ENCODE results near the gene ABHD16B. TPM values are rescaled to one million over a fixed set of nuclear protein-coding genes. Genes with fewer than 3 reads are reported as not detected.

The ABHD16B gene
- not detected in 2 replicates for total RNA-seq (2014; rRNA removed; shearing (Covaris generic))
- not detected in 2 replicates for polyA plus RNA-seq (2014; cell fraction: nucleus; rRNA removed)

DNA sequence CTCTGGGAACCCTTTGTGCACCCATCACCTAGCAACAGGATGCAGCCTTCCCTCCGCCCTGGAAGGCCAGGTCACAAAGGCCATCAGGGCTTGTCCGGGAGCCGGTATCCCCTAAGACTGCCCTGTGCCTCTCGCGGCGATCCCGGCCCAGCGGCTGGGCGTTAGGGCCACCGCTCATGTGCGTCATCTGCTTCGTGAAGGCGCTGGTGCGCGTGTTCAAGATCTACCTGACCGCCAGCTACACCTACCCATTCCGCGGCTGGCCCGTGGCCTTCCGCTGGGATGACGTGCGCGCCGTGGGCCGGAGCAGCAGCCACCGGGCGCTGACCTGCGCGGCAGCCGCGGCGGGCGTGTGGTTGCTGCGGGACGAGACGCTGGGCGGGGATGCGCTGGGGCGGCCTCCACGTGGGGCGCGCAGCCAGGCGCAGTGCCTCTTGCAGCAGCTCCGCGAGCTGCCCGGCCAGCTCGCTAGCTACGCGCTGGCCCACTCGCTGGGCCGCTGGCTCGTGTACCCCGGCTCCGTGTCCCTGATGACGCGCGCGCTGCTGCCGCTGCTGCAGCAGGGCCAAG, at the start of gene ABHD16B:
TSS of gene ABHD16B (plus strand) at position 134 of the 570 bp plus-strand sequence. CDS start at position 177, 43 bp downstream.
- DNase-seq (ENCODE audit: extremely low read depth, low read depth): no peak

DNA sequence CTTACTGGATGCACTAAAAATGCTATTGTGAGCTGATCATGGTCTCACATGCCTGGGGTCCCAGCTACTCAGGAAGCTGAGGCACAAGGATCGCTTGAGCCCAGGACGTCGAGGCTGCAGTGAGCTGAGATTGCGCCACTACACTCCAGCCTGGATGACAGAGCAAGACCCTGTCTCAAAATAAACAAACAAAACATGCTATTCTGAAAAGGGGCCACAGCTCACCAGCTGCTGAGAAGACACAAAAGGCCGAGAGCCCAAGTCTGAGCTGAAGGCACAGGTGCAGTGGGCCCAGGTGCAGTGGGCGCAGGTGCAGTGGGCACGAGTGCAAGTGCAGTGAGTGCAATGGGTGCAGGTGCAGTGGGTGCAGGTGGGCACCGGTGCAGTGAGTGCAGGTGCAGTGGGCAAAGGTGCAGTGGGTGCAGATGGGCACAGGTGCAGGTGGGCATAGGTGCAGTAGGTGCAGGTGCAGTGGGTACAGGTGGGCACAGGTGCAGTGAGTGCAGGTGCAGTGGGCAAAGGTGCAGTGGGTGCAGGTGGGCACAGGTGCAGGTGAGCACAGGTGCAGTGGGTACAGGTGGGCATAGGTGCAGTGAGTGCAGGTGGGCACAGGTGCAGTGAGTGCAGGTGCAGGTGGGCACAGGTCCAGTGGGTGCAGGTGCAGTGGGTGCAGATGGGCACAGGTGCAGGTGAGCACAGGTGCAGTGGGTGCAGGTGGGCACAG, 46.2 kb upstream of the ABHD16B start:
- no peak for DNase-seq (ENCODE audit: extremely low read depth, low read depth)

DNA sequence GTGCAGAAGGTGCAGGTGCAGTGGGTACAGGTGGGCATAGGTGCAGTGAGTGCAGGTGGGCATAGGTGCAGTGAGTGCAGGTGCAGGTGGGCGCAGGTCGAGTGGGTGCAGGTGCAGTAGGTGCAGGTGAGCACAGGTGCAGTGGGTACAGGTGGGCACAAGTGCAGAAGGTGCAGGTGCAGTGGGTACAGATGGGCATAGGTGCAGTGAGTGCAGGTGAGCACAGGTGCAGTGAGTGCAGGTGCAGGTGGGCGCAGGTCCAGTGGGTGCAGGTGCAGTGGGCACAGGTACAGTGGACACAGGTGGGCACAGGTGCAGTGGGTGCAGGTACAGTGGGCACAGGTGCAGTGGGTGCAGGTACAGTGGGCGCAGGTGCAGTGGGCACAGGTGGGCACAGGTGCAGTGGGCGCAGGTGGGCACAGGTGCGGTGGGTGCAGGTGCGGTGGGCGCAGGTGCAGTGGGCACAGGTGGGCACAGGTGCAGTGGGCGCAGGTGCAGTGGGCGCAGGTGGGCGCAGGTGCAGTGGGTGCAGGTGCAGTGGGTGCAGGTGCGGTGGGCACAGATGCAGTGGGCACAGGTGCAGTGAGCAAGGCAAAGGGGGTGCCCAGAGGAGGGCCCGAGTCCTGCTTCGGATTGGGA, 45.6 kb upstream of the ABHD16B start:
- no peak for DNase-seq (ENCODE audit: extremely low read depth, low read depth)

DNA sequence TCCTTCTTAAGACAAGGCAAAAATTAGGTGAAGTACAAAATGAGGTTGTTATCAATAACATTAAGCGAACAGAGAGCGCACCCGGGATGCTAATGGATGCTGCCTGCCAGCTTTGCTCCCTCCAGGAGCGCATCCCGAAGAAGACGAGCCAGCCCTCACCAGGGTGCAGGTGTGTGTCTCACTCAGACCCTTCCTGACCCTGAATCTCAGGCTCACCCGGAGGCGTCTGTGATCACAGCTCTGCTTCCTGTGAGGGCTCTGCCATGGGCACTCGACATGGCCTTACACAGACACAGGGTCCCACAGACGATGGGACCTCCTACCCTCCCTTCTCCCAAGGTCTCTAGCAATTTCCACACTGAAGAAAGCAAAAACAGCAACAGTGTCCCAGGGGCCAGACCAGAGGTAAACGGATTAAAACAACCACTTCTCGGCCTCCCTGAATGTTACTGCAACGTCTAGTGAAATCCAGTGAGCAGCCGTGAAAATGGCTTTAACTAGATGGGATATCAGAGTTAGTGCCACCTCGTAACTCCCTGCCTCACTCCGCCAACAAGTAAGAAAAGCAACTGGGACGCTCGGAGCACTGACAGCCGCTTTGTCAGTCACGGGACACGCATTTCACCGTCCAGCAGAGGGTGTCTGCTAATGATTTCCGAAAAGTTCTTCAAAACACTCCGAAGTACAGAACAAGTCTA, 41.9 kb upstream of the ABHD16B start:
- peak; percentile 25 for DNase-seq (ENCODE audit: extremely low read depth, low read depth)

DNA sequence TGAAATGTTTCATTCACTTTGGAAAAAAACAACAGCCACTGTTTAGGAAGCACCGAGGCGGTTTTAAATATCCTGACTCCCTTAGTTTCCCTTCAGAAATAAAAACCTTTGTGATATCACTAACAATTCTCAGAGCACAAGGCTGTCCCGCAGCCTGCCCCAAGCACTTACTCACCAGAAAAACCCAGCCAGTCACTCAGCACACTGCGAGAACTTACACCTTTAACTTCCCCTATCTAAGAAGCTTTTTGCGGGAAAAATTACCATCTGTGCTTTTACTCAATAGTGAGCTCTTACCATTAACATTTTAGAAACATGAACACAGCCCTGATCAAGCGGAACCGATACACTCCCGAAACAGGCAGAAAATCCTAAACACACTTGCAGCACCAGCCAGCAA, 39.5 kb upstream of the ABHD16B start:
- no peak for DNase-seq (ENCODE audit: extremely low read depth, low read depth)

DNA sequence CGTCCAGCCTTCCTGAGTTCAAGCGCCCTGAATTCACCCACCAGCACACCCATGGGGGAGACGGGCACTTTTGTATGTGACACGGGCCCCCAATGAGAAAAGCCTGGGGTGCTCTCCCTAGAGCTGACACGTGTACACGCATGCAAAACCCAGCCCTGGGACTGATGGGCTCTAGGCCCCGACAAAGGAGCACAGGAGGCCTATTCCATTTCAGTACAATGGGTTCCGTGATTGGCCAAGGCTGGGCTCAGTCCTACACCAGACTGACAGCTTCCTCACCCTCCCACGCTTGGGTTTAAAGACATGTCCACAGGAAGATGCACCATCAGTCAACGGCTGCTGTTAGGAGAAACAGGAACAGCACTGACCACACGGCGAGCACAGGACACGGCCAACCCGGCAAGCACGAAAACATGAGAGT, 39.0 kb upstream of the ABHD16B start:
- DNase-seq (ENCODE audit: extremely low read depth, low read depth): no peak

DNA sequence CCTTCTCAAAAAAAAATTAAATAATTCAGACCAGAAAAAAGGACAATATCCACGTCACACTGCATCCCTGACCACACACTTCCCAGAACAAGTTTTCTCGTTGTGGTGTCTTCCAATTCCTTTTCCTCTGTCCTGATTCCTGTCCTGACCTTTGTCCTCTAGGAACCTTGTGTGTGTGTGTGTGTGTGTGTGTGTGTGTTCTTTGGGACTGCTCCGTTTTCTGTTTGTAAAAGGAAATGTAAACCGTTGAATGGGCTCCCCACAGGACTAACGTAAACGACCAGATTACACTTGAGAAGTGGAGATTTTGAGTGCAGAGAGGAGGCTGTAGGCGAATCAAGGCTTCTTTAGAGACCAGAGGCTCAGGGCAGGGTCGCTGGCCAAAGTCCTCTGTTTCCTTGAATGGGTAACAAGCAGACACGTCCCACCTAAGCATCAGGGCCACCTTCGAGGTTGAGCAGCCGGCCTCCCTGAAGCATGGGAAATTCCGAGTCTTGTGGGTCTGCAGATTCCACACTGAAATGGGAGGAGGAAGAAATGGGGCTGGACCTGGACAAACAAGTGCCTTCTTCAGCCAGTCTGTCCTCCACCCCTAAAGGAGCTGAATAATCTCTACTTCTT, 37.5 kb upstream of the ABHD16B start:
- DNase-seq (ENCODE audit: extremely low read depth, low read depth): no peak

DNA sequence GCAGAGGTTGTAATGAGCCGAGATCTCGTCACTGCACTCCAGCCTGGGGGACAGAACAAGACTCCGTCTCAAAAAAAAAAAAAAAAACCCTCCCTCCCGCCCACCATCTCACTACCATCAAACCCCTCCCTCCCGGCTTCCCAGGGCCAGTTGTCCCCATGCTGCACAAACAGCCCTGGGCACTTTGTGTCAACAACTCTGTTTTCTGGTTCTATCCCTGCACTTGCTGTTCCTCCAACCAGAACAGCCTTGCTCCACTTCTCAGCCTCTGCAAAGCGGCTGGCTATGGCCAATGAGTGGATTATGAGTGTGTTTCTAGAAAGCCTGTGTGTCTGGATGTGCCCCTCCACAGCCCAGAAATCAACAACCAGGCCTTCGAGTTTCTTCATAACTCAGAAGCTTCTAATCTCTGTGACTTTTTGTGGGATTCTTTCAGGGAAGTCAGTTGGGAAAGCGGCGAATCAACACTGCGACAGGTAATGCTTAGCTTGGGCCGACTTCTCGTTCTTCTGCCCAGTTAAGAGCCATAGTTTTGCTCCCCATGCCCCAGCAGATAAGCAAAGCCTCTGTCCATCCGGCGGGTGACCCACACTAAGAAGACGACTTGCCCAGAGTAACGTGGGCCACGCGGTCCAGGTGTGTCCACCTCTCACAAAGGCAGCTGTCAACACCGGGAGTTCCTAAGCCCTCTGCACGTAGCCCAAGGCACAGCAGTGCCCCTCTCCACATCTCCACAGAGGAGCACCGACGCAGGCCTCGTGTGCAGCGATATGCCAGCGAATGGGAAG, 35.8 kb upstream of the ABHD16B start:
- DNase-seq (ENCODE audit: extremely low read depth, low read depth): no peak

DNA sequence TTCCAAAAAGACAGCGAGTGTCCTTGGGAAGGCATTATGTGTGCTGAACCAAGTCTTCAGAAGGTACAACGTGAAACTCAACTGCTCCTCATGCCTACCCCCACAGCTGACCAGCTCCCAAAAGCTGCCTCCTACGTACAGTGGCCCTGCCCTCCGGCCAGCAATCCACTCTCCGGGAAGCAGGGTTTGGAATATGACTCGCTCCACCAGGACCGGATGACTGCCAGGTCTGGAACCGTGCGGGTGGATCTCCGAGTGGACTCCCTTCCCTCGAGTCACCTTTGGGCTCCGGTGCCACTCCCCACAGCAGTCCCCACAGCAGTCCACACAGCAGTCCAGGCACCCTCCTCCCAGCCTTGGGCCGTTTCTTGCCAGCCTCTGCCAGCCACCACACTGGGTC, 34.5 kb upstream of the ABHD16B start:
- no peak for DNase-seq (ENCODE audit: extremely low read depth, low read depth)

DNA sequence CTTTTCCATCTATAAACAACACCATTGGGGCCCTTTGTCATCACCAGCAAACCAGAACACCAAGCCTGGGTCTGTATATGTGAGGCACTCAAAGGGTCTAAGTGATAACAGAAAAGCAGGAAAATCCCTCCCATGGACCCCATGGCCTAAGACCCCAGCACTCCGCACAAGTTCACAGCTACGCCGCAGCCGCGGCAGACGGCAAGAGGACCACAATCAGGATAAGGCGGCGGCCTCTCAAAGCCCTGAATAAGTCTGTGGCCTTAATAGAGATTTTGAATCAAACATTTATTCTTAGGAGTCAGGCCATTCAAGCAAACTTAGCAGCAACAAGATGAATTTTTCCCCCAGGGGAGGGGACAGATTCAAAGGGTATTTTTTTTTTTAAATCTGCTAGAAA, 33.2 kb upstream of the ABHD16B start:
- no peak for DNase-seq (ENCODE audit: extremely low read depth, low read depth)

DNA sequence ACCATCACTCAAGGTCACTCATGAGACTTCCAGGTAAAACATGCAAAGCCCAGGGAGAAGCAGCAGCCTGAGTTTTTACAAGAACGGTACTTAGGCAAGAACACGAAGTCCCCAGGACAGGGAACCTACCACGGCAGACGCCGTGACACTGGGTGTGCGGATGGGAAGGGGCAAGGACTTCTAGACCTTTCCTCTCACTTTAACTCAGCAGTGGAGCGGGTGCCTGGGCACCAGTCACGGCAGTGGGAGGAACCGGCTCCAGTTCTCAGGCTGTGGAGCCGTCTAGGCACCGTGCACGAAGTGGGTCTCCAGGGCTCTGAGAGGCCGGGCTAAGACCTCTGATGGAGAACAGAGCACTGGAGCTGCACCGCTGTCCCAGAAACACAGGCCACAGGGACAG, 32.8 kb upstream of the ABHD16B start:
- no peak for DNase-seq (ENCODE audit: extremely low read depth, low read depth)

DNA sequence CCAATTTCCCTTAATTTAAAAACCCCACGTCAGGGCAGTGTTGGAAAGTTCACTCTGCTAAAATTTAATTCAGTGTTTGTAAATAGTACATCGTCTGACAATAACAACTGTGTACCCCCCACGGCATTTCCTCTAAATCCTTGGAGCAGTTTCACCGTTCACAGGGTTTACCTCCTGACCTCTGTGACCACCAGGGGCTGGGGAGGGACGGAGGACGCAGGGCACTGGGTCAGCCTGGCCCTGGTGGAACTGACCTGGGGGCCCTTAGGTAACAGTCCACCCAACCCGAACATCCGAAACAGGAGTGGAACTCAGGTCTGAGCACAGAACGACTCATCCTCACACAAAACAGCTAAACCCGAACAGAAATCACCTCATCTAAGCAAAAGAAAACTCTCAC, 32.3 kb upstream of the ABHD16B start:
- DNase-seq (ENCODE audit: extremely low read depth, low read depth): no peak

DNA sequence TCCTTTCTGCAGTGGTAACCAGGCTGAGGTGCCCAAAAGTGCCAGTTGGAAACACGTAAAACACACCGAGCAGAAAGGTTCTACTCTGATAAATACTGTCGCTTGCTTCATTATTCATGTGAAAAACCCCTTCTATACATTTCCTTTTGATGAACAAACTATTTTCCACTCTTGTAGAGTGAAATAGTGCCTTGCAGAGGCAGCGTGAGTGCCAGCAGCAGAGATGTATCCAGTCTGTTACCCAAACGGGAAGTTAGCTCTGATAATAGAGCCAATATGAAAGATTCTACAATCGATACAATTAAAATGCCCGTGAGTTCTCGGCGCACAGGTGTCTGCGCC, 31.7 kb upstream of the ABHD16B start:
- no peak for DNase-seq (ENCODE audit: extremely low read depth, low read depth)

DNA sequence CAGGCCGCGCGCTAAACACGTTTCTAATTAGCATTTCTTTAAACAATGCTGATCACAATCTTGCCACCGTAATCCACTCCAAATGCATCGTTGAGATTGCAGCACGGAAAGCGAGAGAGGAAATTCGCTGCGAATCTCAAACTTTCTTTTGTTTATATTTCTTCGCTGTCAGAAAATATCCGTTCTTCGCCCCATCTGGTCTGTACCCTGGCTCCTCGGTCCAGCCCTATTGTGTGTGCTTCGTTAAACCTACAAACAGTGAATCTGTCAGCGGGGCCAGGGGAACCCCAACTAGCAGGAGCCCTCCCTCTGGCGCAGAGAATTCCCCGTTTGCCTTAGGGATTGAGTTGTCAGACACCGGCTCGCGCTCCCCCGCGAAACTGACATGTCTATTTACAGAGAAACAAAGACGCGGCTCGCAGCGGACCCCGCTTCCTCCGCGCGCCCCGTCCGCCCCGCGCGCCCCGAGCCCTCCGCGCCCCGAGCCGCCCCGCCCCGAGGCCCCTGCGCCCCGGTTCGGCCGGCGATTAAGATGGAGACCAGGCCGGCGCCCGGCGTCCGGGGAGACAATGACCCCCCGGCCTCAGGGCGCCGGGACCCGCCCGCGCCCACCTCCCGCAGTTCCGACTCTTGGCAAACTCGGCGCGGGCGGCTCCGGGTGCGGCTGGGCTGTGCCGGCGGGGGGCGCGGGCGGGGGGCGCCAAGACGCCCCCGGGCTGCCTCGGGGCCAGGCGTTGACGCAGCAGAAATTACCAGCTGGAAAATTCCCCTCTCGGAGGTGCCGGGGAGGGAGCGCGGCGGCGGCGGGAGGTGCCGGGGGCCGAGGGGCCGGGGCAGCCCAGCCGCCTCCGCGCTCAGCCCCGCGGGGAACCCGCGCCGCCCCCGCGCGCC, 31.1 kb upstream of the ABHD16B start:
- DNase-seq (ENCODE audit: extremely low read depth, low read depth): no peak

DNA sequence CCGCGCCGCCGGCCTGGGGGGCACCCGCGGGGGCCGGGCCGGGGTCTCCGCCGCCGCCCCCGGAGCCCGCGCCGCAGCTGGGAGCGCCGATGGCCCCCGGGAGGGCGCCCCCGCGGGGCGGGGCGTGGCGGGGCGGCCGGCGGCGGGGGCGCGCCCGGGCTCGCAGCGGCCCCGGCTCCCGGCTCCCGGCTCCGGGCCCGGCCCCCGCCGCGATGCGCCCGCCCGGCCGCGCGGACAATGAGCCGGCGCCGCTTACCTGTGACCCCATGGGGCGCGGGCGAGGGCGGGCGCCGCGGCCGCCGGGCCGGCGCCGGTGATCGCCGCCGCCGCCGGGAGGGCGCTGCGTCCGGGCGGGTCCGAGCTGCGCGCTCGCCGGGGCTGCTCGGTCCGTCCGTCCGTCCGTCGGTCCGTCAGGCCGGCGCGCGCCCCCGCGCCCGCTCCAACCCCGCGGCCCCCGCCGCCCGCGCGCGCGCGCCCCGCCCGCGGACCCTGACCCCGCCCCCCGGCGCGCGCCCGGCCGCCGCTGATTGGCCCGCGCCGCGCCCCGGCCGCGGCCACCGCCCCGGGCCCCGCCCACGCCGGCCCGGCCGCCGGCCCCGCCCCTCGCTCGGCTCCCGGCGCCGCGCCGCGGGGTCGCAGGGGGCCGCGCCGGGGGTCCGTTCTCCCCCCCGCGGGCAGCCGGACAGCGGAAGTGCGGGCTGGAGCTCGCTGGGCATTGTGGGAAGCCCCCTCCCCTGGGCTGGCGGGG, 30.3 kb upstream of the ABHD16B start, which contains the start of gene ZBTB46:
TSS of gene ZBTB46 (minus strand) at position 424 of the 748 bp plus-strand sequence. CDS start 40,507 bp downstream, outside the sequence.
- DNase-seq (ENCODE audit: extremely low read depth, low read depth): peak; percentile 32

DNA sequence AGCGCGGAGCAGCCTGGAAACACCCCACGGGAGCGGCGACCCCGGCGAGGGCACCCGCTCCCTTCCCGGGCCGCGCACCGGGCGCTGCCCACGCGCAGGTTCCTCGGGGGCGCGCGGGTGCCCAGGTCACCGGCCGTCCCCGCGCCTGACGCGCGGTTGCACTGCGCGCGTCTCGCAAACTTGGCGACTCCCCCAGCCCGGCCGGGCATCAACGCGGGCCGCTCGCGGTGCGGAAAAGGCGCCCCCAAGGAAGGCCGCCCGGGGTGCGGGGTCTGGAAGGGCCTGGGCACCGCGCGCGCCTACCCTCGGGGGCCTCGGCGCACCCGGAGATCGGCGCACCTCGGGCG, 29.7 kb upstream of the ABHD16B start:
- DNase-seq (ENCODE audit: extremely low read depth, low read depth): no peak

DNA sequence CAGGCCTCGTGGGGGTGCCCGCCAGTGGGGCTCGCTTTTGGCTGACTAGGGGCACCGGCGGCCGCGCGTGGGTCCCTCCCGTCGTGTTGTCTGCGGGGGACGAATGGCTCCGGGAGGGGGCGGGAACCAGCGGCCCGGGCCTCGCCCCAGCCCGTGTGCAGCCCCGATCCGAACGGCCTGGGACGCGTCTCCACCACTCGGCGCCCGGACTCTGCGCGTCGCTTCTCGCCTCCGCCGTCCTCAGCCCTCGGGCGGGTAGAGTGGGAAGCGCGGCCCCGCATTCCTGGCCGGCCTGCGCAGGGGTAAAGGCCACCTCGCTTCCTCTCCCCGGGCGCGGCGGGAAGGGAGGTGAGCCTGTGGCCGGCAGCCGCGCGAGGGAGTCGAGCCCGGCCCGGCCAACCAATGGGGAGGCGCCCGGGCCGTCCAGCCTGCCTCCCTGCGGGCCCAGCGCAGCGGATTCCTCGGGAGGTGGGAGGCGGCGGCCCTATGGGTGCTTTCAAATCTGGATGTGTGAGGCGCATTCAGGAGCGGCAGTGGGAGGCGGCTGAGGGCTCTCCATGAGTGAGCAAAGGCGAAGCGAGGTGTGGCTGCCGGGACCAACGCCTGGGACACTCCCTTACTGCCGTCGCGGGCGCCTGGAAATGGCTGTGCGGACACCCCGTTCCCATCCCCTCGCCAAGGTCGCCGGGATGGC, 29.2 kb upstream of the ABHD16B start:
- DNase-seq (ENCODE audit: extremely low read depth, low read depth): no peak
